Neural cell (in vitro differentiated cells): ENCODE results near the gene SLC9A3. TPM values are rescaled to one million over a fixed set of nuclear protein-coding genes. Genes with fewer than 3 reads are reported as not detected.

Experiments
- H2AFZ ChIP-seq: fragments of 200-600, 300-800 bp; sonication (generic), shearing (Covaris generic); 2 replicates; pipeline ENCODE4 v1.6.0; 2014; ENCODE audit warnings: low read depth, mild to moderate bottlenecking, antibody characterized with exemption, low read length, moderate library complexity
- H3F3A ChIP-seq: fragments of 200-600 bp; shearing (Covaris generic); 2 replicates; pipeline ENCODE4 v1.6.1; 2016; ENCODE audit warnings: mild to moderate bottlenecking, moderate library complexity, mixed read lengths, antibody characterized with exemption, low read length; ENCODE audit not compliant: insufficient read depth, poor library complexity, severe bottlenecking
- H3K27ac ChIP-seq: fragments of 200-600, 300-800 bp; sonication (generic), shearing (Covaris generic); 2 replicates; pipeline ENCODE4 v1.5.1; 2014; ENCODE audit warnings: mild to moderate bottlenecking, low read length, moderate library complexity
- H3K27me3 ChIP-seq: fragments of 300-800, 200-600 bp; sonication (generic), shearing (Covaris generic); 2 replicates; pipeline ENCODE4 v1.6.0; 2014; ENCODE audit warnings: mild to moderate bottlenecking, low read depth, low read length, moderate library complexity; ENCODE audit not compliant: insufficient read depth
- H3K36me3 ChIP-seq: fragments of 300-800, 200-600 bp; sonication (generic), shearing (Covaris generic); 2 replicates; pipeline ENCODE4 v1.5.1; 2014; ENCODE audit warnings: mild to moderate bottlenecking, antibody characterized with exemption, low read length, moderate library complexity; ENCODE audit not compliant: insufficient read depth
- H3K4me2 ChIP-seq: fragments of 300-800, 200-600 bp; sonication (generic), shearing (Covaris generic); 2 replicates; pipeline ENCODE4 v1.6.0; 2014; ENCODE audit warnings: mild to moderate bottlenecking, low read length
- H3K4me3 ChIP-seq: fragments of 300-800, 200-600 bp; sonication (generic), shearing (Covaris generic); 2 replicates; pipeline ENCODE4 v1.5.1; 2014; ENCODE audit warnings: mild to moderate bottlenecking, low read length, moderate library complexity
- H3K79me2 ChIP-seq: fragments of 200-600 bp; shearing (Covaris generic); replicated peaks from 2 replicates; pipeline ENCODE4 v1.6.0; 2014; ENCODE audit warnings: mild to moderate bottlenecking, low read length, moderate library complexity; ENCODE audit not compliant: insufficient read depth
- H3K9ac ChIP-seq: fragments of 300-800, 200-600 bp; sonication (generic), shearing (Covaris generic); 2 replicates; pipeline ENCODE4 v1.6.1; 2016; ENCODE audit warnings: mild to moderate bottlenecking, low read length, mixed read lengths
- H3K9me2 ChIP-seq: fragments of 200-600 bp; shearing (Covaris generic); 2 replicates; pipeline ENCODE4 v1.6.1; 2016; ENCODE audit warnings: mild to moderate bottlenecking, low read length, mixed read lengths; ENCODE audit not compliant: insufficient read depth
- H3K9me3 ChIP-seq: fragments of 200-600, 300-800 bp; sonication (generic), shearing (Covaris generic); 2 replicates; pipeline ENCODE4 v1.6.1; 2016; ENCODE audit warnings: mild to moderate bottlenecking, mixed run types, low read length, moderate library complexity, mixed read lengths
- H4K20me1 ChIP-seq: fragments of 200-600 bp; shearing (Covaris generic); 2 replicates; pipeline ENCODE4 v1.6.1; 2016; ENCODE audit warnings: mild to moderate bottlenecking, mixed run types; ENCODE audit not compliant: insufficient read depth
- CTCF ChIP-seq: fragments of 450-650 bp; IDR thresholded peaks from 2 replicates; pipeline ENCODE4 v1.5.1; 2014; ENCODE audit warnings: antibody characterized with exemption, mild to moderate bottlenecking, moderate library complexity; ENCODE audit not compliant: poor library complexity, severe bottlenecking
- EP300 ChIP-seq: fragments of 450-650 bp; conservative IDR thresholded peaks from 2 replicates; pipeline ENCODE4 v1.6.1; 2014; ENCODE audit warnings: antibody characterized with exemption, mild to moderate bottlenecking, moderate library complexity; ENCODE audit not compliant: poor library complexity, severe bottlenecking
- EZH2 ChIP-seq: fragments of 200-600, 300-800 bp; shearing (Covaris generic), sonication (generic); IDR thresholded peaks from 2 replicates; pipeline ENCODE4 v1.6.1; 2014; ENCODE audit warnings: antibody characterized with exemption, low read length, borderline replicate concordance, mild to moderate bottlenecking; ENCODE audit not compliant: insufficient read depth, poor library complexity, severe bottlenecking
- MXI1 ChIP-seq: fragments of 450-650 bp; conservative IDR thresholded peaks from 2 replicates; pipeline ENCODE4 v1.6.1; 2014; ENCODE audit warnings: antibody characterized with exemption, mild to moderate bottlenecking; ENCODE audit not compliant: poor library complexity, severe bottlenecking
- POLR2AphosphoS5 ChIP-seq: IDR thresholded peaks from 2 replicates; pipeline ENCODE4 v1.6.1; 2012
- RAD21 ChIP-seq: fragments of 450-650 bp; conservative IDR thresholded peaks from 2 replicates; pipeline ENCODE4 v1.6.1; 2014; ENCODE audit warnings: antibody characterized with exemption, mild to moderate bottlenecking, moderate library complexity
- REST ChIP-seq: IDR thresholded peaks from 2 replicates; pipeline ENCODE4 v1.6.1; 2012; ENCODE audit warnings: borderline replicate concordance
- SMC3 ChIP-seq: fragments of 450-650 bp; conservative IDR thresholded peaks from 2 replicates; pipeline ENCODE4 v1.6.1; 2014; ENCODE audit warnings: antibody characterized with exemption, mild to moderate bottlenecking, moderate library complexity; ENCODE audit not compliant: poor library complexity
- TAF1 ChIP-seq: IDR thresholded peaks from 2 replicates; pipeline ENCODE4 v1.6.1; 2012; ENCODE audit warnings: low read depth
- polyA plus RNA-seq: library from polyadenylated mRNA; depleted of rRNA; stranded (reverse); fragments of >200 nt; gene quantifications from 2 replicates; pipeline ENCODE4 v1.2.3, GENCODE V29; 2014

SLC9A3 gene
- polyA plus RNA-seq, 1 donor from 2014 or later: 4.0 TPM

GRCh38 chr5:566636-567309 lies 42.5 kb upstream of the SLC9A3 start:
- Histone ChIP-seq H3K79me2 (no peaks in the 10 kb centered on the region), H2AFZ (no peak overlapping the region), H3F3A (no peaks in the 10 kb centered on the region)

More at GRCh38 chr5:566636-567309, 42.5 kb upstream of the SLC9A3 start:
- no peaks in the 10 kb centered on the region for H3K9me2 ChIP-seq
- no peaks in the 10 kb centered on the region for H3K9me3 ChIP-seq
- no peaks in the 10 kb centered on the region for H4K20me1 ChIP-seq
- H3K27me3 ChIP-seq: no peaks in the 10 kb centered on the region
- no peak overlapping the region for H3K27ac ChIP-seq
- no peak overlapping the region for H3K4me2 ChIP-seq
- no peak overlapping the region for H3K9ac ChIP-seq
- TF ChIP-seq POLR2AphosphoS5 (no peak), SMC3 (no peak), RAD21 (no peak), EP300 (no peak), EZH2 (no peak), TAF1 (no peak), CTCF (no peak), MXI1 (no peak), REST (no peak)
- no peak overlapping the region for H3K4me3 ChIP-seq
- no peaks in the 10 kb centered on the region for H3K36me3 ChIP-seq
